Measurements from ENCODE around the gene SZRD1.

- no peak for TF ChIP-seq CTCF (IDR thresholded peaks at IDR 0.05)
- no peak for TF ChIP-seq POLR2A (IDR thresholded peaks at IDR 0.05)
- TF ChIP-seq POLR2AphosphoS5 (IDR thresholded peaks at IDR 0.05): no peak
Observed at GRCh38 chr1:16445052-16445451, 78.0 kb downstream of the SZRD1 start.

Measured in suprapubic skin (tissue), 4 donors.